OCI-LY3 (cell line): ENCODE measurements around the gene TRIO.

Source experiments
- H2AFZ ChIP-seq: fragments of 200-600, 300-600 bp; shearing (Covaris generic); 2 replicates; pipeline ENCODE4 v1.6.0; 2014; ENCODE audit warnings: antibody characterized with exemption, low read depth, low read length
- H3K27ac ChIP-seq: fragments of 200-600, 300-600 bp; sonication (generic); 2 replicates; pipeline ENCODE4 v1.5.1; 2014; ENCODE audit warnings: mild to moderate bottlenecking, low read length, moderate library complexity, mixed read lengths
- H3K27me3 ChIP-seq: fragments of 200-600, 300-600 bp; sonication (generic); 2 replicates; pipeline ENCODE4 v1.6.1; 2014; ENCODE audit warnings: low read depth, low read length, mixed read lengths
- H3K36me3 ChIP-seq: fragments of 200-600, 300-600 bp; sonication (generic); replicated peaks from 2 replicates; pipeline ENCODE3; 2014; ENCODE audit warnings: low read depth, low read length, mixed read lengths
- H3K4me1 ChIP-seq: fragments of 300-600, 200-600 bp; sonication (generic); 2 replicates; pipeline ENCODE4 v1.6.1; 2014; ENCODE audit warnings: low read length, mixed read lengths
- H3K4me2 ChIP-seq: fragments of 200-600, 300-600 bp; sonication (generic); 2 replicates; pipeline ENCODE4 v1.6.1; 2014; ENCODE audit warnings: low read length, mixed read lengths
- H3K4me3 ChIP-seq: fragments of 300-600, 200-600 bp; sonication (generic); 2 replicates; pipeline ENCODE4 v1.5.1; 2014; ENCODE audit warnings: antibody characterized with exemption, mild to moderate bottlenecking, low read length, moderate library complexity
- H3K79me2 ChIP-seq: fragments of 300-600, 200-600 bp; shearing (Covaris generic); 2 replicates; pipeline ENCODE4 v1.6.1; 2014; ENCODE audit warnings: mild to moderate bottlenecking, low read length, mixed read lengths
- H3K9ac ChIP-seq: fragments of 300-600, 200-600 bp; shearing (Covaris generic); 2 replicates; pipeline ENCODE4 v1.6.0; 2014; ENCODE audit warnings: mild to moderate bottlenecking, low read length, moderate library complexity
- H3K9me3 ChIP-seq: fragments of 200-600, 300-600 bp; shearing (Covaris generic); 2 replicates; pipeline ENCODE4 v1.6.1; 2014; ENCODE audit warnings: low read length, mixed read lengths; ENCODE audit not compliant: insufficient read depth
- H4K20me1 ChIP-seq: fragments of 200-600, 300-600 bp; sonication (generic); 2 replicates; pipeline ENCODE4 v1.6.1; 2016; ENCODE audit warnings: low read length, mixed read lengths; ENCODE audit not compliant: insufficient read depth
- CTCF ChIP-seq: fragments of 200-600, 300-600 bp; sonication (generic); IDR thresholded peaks from 2 replicates; pipeline ENCODE4 v1.5.1; 2014; ENCODE audit warnings: antibody characterized with exemption, low read length, low read depth
- EZH2phosphoT487 ChIP-seq: fragments of 200-600 bp; shearing (Covaris generic); IDR thresholded peaks from 2 replicates; pipeline ENCODE4 v1.6.1; 2018; ENCODE audit warnings: antibody characterized with exemption, mixed run types, low read depth

The TRIO gene

GRCh38 chr5:14490309-14490711 lies 347.2 kb downstream of the TRIO start:
- H3K79me2 ChIP-seq: no peaks in the 10 kb centered on the region

GRCh38 chr5:14491015-14491915 lies 348.1 kb downstream of the TRIO start:
- peaks cover 22% of the 10 kb centered on the region for H3K4me1 ChIP-seq
- no peaks in the 10 kb centered on the region for H3K9me3 ChIP-seq
- no peaks in the 10 kb centered on the region for H3K36me3 ChIP-seq
- no peak for TF ChIP-seq CTCF
- no peak for TF ChIP-seq EZH2phosphoT487
- H2AFZ ChIP-seq: no peak overlapping the region
- H3K9ac ChIP-seq: no peak overlapping the region
- no peaks in the 10 kb centered on the region for H3K79me2 ChIP-seq
- H3K27me3 ChIP-seq: no peaks in the 10 kb centered on the region
- no peak overlapping the region for H3K4me3 ChIP-seq
- H3K27ac ChIP-seq: no peak overlapping the region
- no peak overlapping the region for H3K4me2 ChIP-seq
- H4K20me1 ChIP-seq: no peaks in the 10 kb centered on the region

More at GRCh38 chr5:14490309-14490711, 347.2 kb downstream of the TRIO start:
- no peaks in the 10 kb centered on the region for H3K27me3 ChIP-seq
- peaks cover 22% of the 10 kb centered on the region for H3K4me1 ChIP-seq
- H3K36me3 ChIP-seq: no peaks in the 10 kb centered on the region
- no peak for TF ChIP-seq CTCF
- no peak for TF ChIP-seq EZH2phosphoT487
- H2AFZ ChIP-seq: no peak overlapping the region
- no peaks in the 10 kb centered on the region for H4K20me1 ChIP-seq
- no peaks in the 10 kb centered on the region for H3K9me3 ChIP-seq
- H3K9ac ChIP-seq: no peak overlapping the region
- H3K4me3 ChIP-seq: no peak overlapping the region
- no peak overlapping the region for H3K4me2 ChIP-seq
- H3K27ac ChIP-seq: no peak overlapping the region

GRCh38 chr5:14492331-14492964 lies 349.3 kb downstream of the TRIO start:
- H2AFZ ChIP-seq: 0 out of 2 replicates have a peak overlapping the region, but pooled peaks have one; percentile 16
- H3K27me3 ChIP-seq: no peaks in the 10 kb centered on the region
- H3K27ac ChIP-seq: no peak overlapping the region
- H4K20me1 ChIP-seq: no peaks in the 10 kb centered on the region
- TF ChIP-seq CTCF: no peak
- no peak for TF ChIP-seq EZH2phosphoT487
- peak overlapping the region; percentile 47; the same call in 1 of the 2 replicates for H3K4me3 ChIP-seq
- H3K36me3 ChIP-seq: no peaks in the 10 kb centered on the region
- peaks cover 22% of the 10 kb centered on the region for H3K4me1 ChIP-seq
- H3K9ac ChIP-seq: no peak overlapping the region; the same call in 1 of the 2 replicates
- H3K79me2 ChIP-seq: no peaks in the 10 kb centered on the region
- H3K4me2 ChIP-seq: peak overlapping the region; percentile 75
- no peaks in the 10 kb centered on the region for H3K9me3 ChIP-seq

- H4K20me1 ChIP-seq: no peaks in the 10 kb centered on the region
Measured at GRCh38 chr5:14495301-14495700, 352.2 kb downstream of the TRIO start.

More at GRCh38 chr5:14495301-14495700, 352.2 kb downstream of the TRIO start:
- H3K36me3 ChIP-seq: no peaks in the 10 kb centered on the region
- no peak overlapping the region for H3K9ac ChIP-seq
- H3K4me2 ChIP-seq: no peak overlapping the region
- H3K79me2 ChIP-seq: no peaks in the 10 kb centered on the region
- TF ChIP-seq EZH2phosphoT487 (no peak), CTCF (no peak)
- no peak overlapping the region for H3K4me3 ChIP-seq
- no peak overlapping the region for H3K27ac ChIP-seq
- peaks cover 27% of the 10 kb centered on the region for H3K4me1 ChIP-seq
- H3K27me3 ChIP-seq: no peaks in the 10 kb centered on the region
- no peaks in the 10 kb centered on the region for H3K9me3 ChIP-seq
- no peak overlapping the region for H2AFZ ChIP-seq
